HL-60/S4 treated with retinoic acid at 250 ng/mL for 4 days and 3 days (cell line): ENCODE data around the gene STAT1.

Experiments
- in situ Hi-C: fragments of 300-500 bp; cut with MboI; formaldehyde crosslinking; loops from 2 replicates; pipeline ENCODE4 v1.7.0; 2022; ENCODE audit warnings: low sequenced_read_pairs

Gene STAT1

DNA sequence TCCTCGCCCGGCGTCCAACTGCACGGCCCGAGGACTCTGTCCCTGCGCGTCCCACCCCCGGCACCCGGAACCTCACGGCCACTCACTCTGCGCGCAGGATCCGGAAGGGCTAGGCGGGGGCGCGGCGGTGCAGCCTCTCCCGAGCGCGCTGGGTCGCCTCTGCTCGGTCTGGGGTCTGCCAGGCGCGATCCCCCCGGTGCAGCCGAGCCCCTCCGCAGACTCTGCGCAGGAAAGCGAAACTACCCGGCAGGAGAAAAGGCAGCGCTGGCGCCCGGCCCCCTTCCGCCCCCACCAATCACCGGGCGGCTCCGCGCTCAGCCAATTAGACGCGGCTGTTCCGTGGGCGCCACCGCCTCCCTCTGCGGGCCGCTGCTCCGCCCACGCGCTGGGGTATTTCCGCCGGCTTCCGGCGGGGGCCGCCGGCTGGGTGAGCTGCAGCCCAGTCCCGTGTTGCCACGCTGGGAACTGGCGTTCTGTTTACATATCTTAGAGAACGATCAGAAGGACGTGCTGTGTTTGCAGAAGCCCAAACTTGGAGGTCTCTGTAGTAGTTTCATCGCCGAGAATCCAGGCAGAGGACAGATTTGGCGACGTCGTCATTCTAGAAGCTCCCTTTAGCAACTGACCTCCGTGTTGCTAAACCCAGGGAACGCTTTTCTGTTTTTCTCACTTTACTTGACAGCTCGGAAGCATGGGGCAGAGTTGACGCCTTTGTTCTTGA is at the start of gene STAT1:
Gene STAT1, minus strand, starts transcription at position 240 of the 721 bp plus-strand sequence. CDS start 4,168 bp downstream, outside the sequence.
- in situ Hi-C loops, result no loop called here

GRCh38 chr2:191063584-191063983 is 49.6 kb upstream of the STAT1 start:
- in situ Hi-C loops, result no loop called here

DNA sequence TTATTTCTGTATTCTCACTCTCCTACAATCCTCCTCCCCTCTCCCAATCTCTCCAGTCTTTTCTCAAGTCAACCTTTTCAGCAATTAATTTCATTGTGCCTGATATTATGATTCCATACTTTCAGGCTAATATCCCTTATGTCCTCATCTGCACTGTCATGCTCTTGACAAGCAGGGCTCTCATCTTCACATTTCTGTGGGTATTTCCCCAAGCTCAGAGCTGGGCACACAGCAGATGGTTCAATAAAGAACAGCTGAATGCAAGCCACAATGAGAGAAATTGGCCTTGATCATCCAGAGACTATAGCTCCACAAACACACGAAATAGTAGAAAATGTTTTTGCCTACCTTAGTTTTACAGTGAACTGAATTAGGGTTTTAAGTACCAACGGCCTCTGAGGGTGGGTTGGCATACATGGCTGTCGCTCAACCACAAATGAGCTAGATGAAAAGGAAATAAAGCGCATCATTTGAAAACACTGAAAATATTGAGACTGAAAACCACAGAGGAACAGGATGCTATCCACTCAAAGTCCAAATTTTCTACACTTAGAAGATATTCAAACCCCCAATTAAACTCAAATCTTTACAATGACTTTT is 47.5 kb upstream of the STAT1 start:
- in situ Hi-C loops, result no loop called here

GRCh38 chr2:191059308-191059707 is 45.3 kb upstream of the STAT1 start:
- in situ Hi-C loops, result no loop called here

GRCh38 chr2:191056228-191056627 is 42.3 kb upstream of the STAT1 start:
- in situ Hi-C loops, result no loop called here

- in situ Hi-C loops, result no loop called here
Observed at GRCh38 chr2:191053256-191053655, 39.3 kb upstream of the STAT1 start.

GRCh38 chr2:191051825-191052778 is 38.1 kb upstream of the STAT1 start:
- in situ Hi-C loops, result no loop called here

- in situ Hi-C loops, result no loop called here
Observed at GRCh38 chr2:191051177-191051576, 37.2 kb upstream of the STAT1 start.

GRCh38 chr2:191050640-191050987 is 36.6 kb upstream of the STAT1 start:
- in situ Hi-C loops, result no loop called here

GRCh38 chr2:191049728-191050639 is 36.0 kb upstream of the STAT1 start:
- in situ Hi-C loops, result loop anchor here (10.0 kb wide), 1 partner anchor 465 kb away; no protein-coding TSS in a partner anchor

- in situ Hi-C loops, result loop anchor here (10.0 kb wide), 1 partner anchor 467 kb away; no protein-coding TSS in a partner anchor
Observed at GRCh38 chr2:191048073-191048472, 34.1 kb upstream of the STAT1 start.

- in situ Hi-C loops, result loop anchor here (10.0 kb wide), 1 partner anchor 470 kb away; no protein-coding TSS in a partner anchor
Observed at GRCh38 chr2:191045141-191045540, 31.2 kb upstream of the STAT1 start.

GRCh38 chr2:191043438-191043837 is 29.5 kb upstream of the STAT1 start:
- in situ Hi-C loops, result loop anchor here (10.0 kb wide), 1 partner anchor 471 kb away; no protein-coding TSS in a partner anchor

- in situ Hi-C loops, result loop anchor here (10.0 kb wide), 1 partner anchor 473 kb away; no protein-coding TSS in a partner anchor
Observed at GRCh38 chr2:191041418-191042161, 27.6 kb upstream of the STAT1 start.

GRCh38 chr2:191039616-191040015 is 25.6 kb upstream of the STAT1 start:
- in situ Hi-C loops, result loop anchor here (10.0 kb wide), 1 partner anchor 475 kb away; no protein-coding TSS in a partner anchor

DNA sequence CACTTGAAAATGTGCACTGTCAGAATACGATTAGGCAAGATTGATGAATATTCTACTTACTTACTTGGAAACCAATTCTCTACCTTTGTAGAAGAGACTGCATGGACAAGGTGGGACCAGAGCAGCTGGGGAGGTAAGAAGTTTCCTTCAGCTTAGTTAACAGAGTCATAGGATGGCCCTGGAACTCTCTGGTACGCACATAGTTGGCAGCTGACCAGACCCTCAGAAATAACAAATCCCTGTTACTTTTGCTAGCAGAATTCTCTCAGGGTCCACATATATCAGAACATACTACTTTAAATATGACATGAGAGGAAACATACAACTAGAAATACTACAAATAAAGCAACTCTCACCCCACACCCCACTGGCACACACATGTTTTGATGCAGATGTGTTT is 24.8 kb upstream of the STAT1 start:
- in situ Hi-C loops, result no loop called here

DNA sequence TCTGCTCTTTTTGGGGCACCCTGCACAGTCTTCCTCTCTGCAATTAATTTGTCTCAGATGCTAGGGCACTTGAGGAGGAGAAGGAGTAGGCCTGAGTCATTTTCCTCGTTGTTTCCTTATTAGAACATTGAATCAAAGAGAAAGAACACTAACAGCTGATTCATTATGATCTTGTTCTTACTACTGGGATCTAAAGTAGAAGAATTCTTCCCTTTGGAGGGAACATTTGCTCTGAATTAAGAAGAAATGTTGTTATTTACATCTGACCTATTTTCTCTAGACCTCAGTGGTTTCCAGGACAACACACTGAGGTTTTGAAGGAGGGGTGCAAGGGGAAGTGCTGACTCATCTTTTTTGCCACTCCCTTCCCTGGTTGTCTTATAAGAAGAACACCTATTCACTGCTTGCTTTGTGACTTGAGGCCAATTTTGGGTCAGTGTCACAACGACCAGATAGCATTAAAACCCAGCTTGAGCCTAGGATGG is 24.3 kb upstream of the STAT1 start:
- in situ Hi-C loops, result no loop called here

- in situ Hi-C loops, result no loop called here
Observed at GRCh38 chr2:191037351-191037750, 23.4 kb upstream of the STAT1 start.

GRCh38 chr2:191036363-191036762 is 22.4 kb upstream of the STAT1 start:
- in situ Hi-C loops, result no loop called here
